HCT116 (cell line): ENCODE results near the gene ALK. TPM values are rescaled to one million over a fixed set of nuclear protein-coding genes. Genes with fewer than 3 reads are reported as not detected.

Source experiments
- ATAC-seq: fragments of 200-7000 bp; cut with Tn5 transposase; 2 replicates; pipeline ENCODE4 v1.9.1; 2020; ENCODE audit warnings: mild to moderate bottlenecking, moderate library complexity
- BruUV-seq: library from RNA; stranded (reverse); fragments of 400-500 nt; replicated peaks from 2 replicates; lab custom pipeline; 2021; lab: Mats Ljungman, UMichigan
- CTCF ChIA-PET: fragments of 300-600 bp; sonication (Branson Sonifier 250); formaldehyde crosslinking; loops from one replicate; lab custom pipeline; 2021; ENCODE audit warnings: antibody characterized with exemption; lab: Charles Lee
- POLR2A ChIA-PET: fragments of 300-600, 350-600 bp; sonication (Branson Sonifier 250); formaldehyde crosslinking; loops from one replicate; lab custom pipeline; 2021; ENCODE audit warnings: antibody characterized with exemption; lab: Charles Lee
- RAD21 ChIA-PET, 2 experiments: fragments of 300-600 bp; sonication (Branson Sonifier 250); formaldehyde crosslinking; loops; one replicate each; lab custom pipeline; 2023; ENCODE audit warnings: low total read pairs in 2 of 2; ENCODE audit not compliant: uncharacterized antibody in 2 of 2, unreplicated experiment in 2 of 2, low non-redundant PET in 1 of 2; lab: Charles Lee
- DNase-seq: peaks from one replicate; pipeline ENCODE4 v3.0.0-alpha.2; 2010; ENCODE audit warnings: low read depth, low spot score
- H2AFZ ChIP-seq: fragments of 200-600 bp; shearing (Covaris generic), sonication (generic); 2 replicates; pipeline ENCODE4 v1.6.1; 2017; ENCODE audit warnings: low read depth, mixed run types, mixed read lengths, antibody characterized with exemption, low read length; ENCODE audit not compliant: poor library complexity, severe bottlenecking
- H3K27ac ChIP-seq: 2 replicates; pipeline ENCODE4 v1.5.1; 2012; ENCODE audit warnings: low read depth, low read length
- H3K27me3 ChIP-seq: fragments of 200-600 bp; sonication (generic); 2 replicates; pipeline ENCODE4 v1.6.1; 2016; ENCODE audit warnings: mixed run types, low read length, mixed read lengths; ENCODE audit not compliant: insufficient read depth
- H3K36me3 ChIP-seq, 2 experiments: fragments of 200-500 bp in 1 of 2; fragments of 200-600 bp in 1 of 2; sonication (Bioruptor generic) in 1 of 2; sonication (generic) in 1 of 2; 2 replicates each; pipeline versions ENCODE4 v1.5.1 to v1.6.1; 2014 to 2016; ENCODE audit warnings: low read length in 2 of 2, inconsistent platforms in 1 of 2, mixed read lengths in 1 of 2, mixed run types in 1 of 2; ENCODE audit not compliant: insufficient read depth in 2 of 2, control insufficient read depth in 1 of 2
- H3K4me1 ChIP-seq, 2 experiments: fragments of 200-600 bp in 1 of 2; sonication (generic) in 1 of 2; 2 replicates each; pipeline versions ENCODE4 v1.5.1 to v1.6.1; 2012 to 2017; ENCODE audit warnings: low read length in 2 of 2, inconsistent platforms in 1 of 2, mild to moderate bottlenecking in 1 of 2, mixed read lengths in 1 of 2, mixed run types in 1 of 2, moderate library complexity in 1 of 2; ENCODE audit not compliant: insufficient read depth in 2 of 2, control insufficient read depth in 1 of 2
- H3K4me2 ChIP-seq: fragments of 200-600 bp; sonication (generic); 2 replicates; pipeline ENCODE4 v1.6.1; 2017; ENCODE audit warnings: mixed run types, low read length, mixed read lengths
- H3K4me3 ChIP-seq, 2 experiments: fragments of 200-600 bp in 1 of 2; sonication (generic) in 1 of 2; replicated peaks in 1 of 2; 2 replicates each; pipeline ENCODE4 v1.5.1; 2011 to 2016; ENCODE audit warnings: low read length in 2 of 2, control low read depth in 1 of 2, low read depth in 1 of 2, mild to moderate bottlenecking in 1 of 2, mixed read lengths in 1 of 2, mixed run types in 1 of 2
- H3K79me2 ChIP-seq: fragments of 200-600 bp; sonication (generic); 2 replicates; pipeline ENCODE4 v1.6.1; 2017; ENCODE audit warnings: mild to moderate bottlenecking, mixed run types, low read length, moderate library complexity, mixed read lengths; ENCODE audit not compliant: insufficient read depth
- H3K9ac ChIP-seq: fragments of 200-600 bp; sonication (generic); 2 replicates; pipeline ENCODE4 v1.6.1; 2016; ENCODE audit warnings: low read length, mixed read lengths
- H3K9me2 ChIP-seq: fragments of 200-600 bp; sonication (generic), shearing (Covaris generic); 2 replicates; pipeline ENCODE4 v1.6.1; 2017; ENCODE audit warnings: mixed run types, mild to moderate bottlenecking, moderate library complexity; ENCODE audit not compliant: insufficient read depth
- H3K9me3 ChIP-seq, 2 experiments: fragments of 200-500 bp in 1 of 2; fragments of 200-600 bp in 1 of 2; sonication (Bioruptor generic) in 1 of 2; sonication (generic) in 1 of 2; 2 replicates each; pipeline ENCODE4 v1.6.1; 2014 to 2017; ENCODE audit warnings: low read length in 2 of 2, mixed read lengths in 2 of 2, inconsistent platforms in 1 of 2, low read depth in 1 of 2, mild to moderate bottlenecking in 1 of 2, mixed run types in 1 of 2, moderate library complexity in 1 of 2; ENCODE audit not compliant: control insufficient read depth in 1 of 2, insufficient read depth in 1 of 2
- H4K20me1 ChIP-seq: fragments of 200-600 bp; sonication (generic), shearing (Covaris generic); 2 replicates; pipeline ENCODE4 v1.6.1; 2017; ENCODE audit warnings: mixed run types, mild to moderate bottlenecking, moderate library complexity; ENCODE audit not compliant: insufficient read depth
- EGR1 ChIP-seq: IDR thresholded peaks from 2 replicates; pipeline ENCODE4 v1.6.1; 2012; ENCODE audit warnings: low read depth
- EZH2 ChIP-seq: fragments of 200-600 bp; sonication (generic); IDR thresholded peaks from 2 replicates; pipeline ENCODE4 v1.6.1; 2017; ENCODE audit warnings: antibody characterized with exemption, mixed run types
- EZH2phosphoT487 ChIP-seq: fragments of 200-600 bp; IDR thresholded peaks from 2 replicates; pipeline ENCODE4 v1.6.1; 2018; ENCODE audit warnings: antibody characterized with exemption, borderline replicate concordance
- JUND ChIP-seq: IDR thresholded peaks from 2 replicates; pipeline ENCODE4 v1.6.1; 2012
- POLR2A ChIP-seq: IDR thresholded peaks from 2 replicates; pipeline ENCODE4 v1.7.0; 2011; ENCODE audit warnings: borderline replicate concordance; ENCODE audit not compliant: insufficient read depth, insufficient read length; ENCODE audit errors: extremely low read depth
- RAD21 ChIP-seq: IDR thresholded peaks from 2 replicates; pipeline ENCODE4 v1.6.1; 2012; ENCODE audit warnings: low read depth, mild to moderate bottlenecking
- REST ChIP-seq: IDR thresholded peaks from 2 replicates; pipeline ENCODE4 v1.6.1; 2012; ENCODE audit warnings: low read depth
- SIN3A ChIP-seq: IDR thresholded peaks from 2 replicates; pipeline ENCODE4 v1.6.1; 2012; ENCODE audit warnings: low read depth
- SRF ChIP-seq: IDR thresholded peaks from 2 replicates; pipeline ENCODE4 v1.6.1; 2012; ENCODE audit warnings: low read depth
- YY1 ChIP-seq: IDR thresholded peaks from 2 replicates; pipeline ENCODE4 v1.6.1; 2011; ENCODE audit warnings: low read length, low read depth, moderate library complexity, mild to moderate bottlenecking; ENCODE audit not compliant: insufficient replicate concordance; ENCODE audit errors: extremely low read depth
- intact Hi-C: fragments of 100-400 bp; cut with micrococcal nuclease; formaldehyde crosslinking; loops from 2 replicates; pipeline ENCODE4 v1.10.0; 2022
- total RNA-seq: library from RNA; stranded (reverse); gene quantifications from one replicate; pipeline ENCODE4 v1.2.1, GENCODE V29; 2021; ENCODE audit not compliant: unreplicated experiment
- TF ChIP-seq, protein P1 (sequence below), 3 experiments: fragments of 200-600 bp in 1 of 3; sonication (generic) in 1 of 3; IDR thresholded peaks in 2 of 3; conservative IDR thresholded peaks in 1 of 3; 2 replicates each; pipeline ENCODE4 v1.5.1; 2012 to 2017; ENCODE audit warnings: low read depth in 2 of 3, low read length in 2 of 3, antibody characterized with exemption in 1 of 3, borderline replicate concordance in 1 of 3, control low read depth in 1 of 3, mild to moderate bottlenecking in 1 of 3, mixed read lengths in 1 of 3, mixed run types in 1 of 3, moderate library complexity in 1 of 3; ENCODE audit not compliant: insufficient read depth in 1 of 3
- TF ChIP-seq, protein P2 (sequence below): IDR thresholded peaks from 2 replicates; pipeline ENCODE4 v1.6.1; 2012
- TF ChIP-seq, protein P3 (sequence below): IDR thresholded peaks from 2 replicates; pipeline ENCODE4 v1.6.1; 2012

Gene ALK
- total RNA-seq, 1 experiment from 2014 or later = not detected

- no peaks in the 10 kb centered on the region for H3K9me3 ChIP-seq
- no peaks in the 10 kb centered on the region for H3K79me2 ChIP-seq
- intact Hi-C loops = no loop called here
- BruUV-seq = no TSS peak
- ATAC-seq (no peak), DNase-seq (no peak)
- H3K4me1 ChIP-seq = no peaks in the 10 kb centered on the region
- POLR2A ChIA-PET = no interaction called here
- TF ChIP-seq RAD21 = no peak
- TF ChIP-seq, protein P1, sequence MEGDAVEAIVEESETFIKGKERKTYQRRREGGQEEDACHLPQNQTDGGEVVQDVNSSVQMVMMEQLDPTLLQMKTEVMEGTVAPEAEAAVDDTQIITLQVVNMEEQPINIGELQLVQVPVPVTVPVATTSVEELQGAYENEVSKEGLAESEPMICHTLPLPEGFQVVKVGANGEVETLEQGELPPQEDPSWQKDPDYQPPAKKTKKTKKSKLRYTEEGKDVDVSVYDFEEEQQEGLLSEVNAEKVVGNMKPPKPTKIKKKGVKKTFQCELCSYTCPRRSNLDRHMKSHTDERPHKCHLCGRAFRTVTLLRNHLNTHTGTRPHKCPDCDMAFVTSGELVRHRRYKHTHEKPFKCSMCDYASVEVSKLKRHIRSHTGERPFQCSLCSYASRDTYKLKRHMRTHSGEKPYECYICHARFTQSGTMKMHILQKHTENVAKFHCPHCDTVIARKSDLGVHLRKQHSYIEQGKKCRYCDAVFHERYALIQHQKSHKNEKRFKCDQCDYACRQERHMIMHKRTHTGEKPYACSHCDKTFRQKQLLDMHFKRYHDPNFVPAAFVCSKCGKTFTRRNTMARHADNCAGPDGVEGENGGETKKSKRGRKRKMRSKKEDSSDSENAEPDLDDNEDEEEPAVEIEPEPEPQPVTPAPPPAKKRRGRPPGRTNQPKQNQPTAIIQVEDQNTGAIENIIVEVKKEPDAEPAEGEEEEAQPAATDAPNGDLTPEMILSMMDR (IDR thresholded peaks at IDR 0.05 in 2 of 3, conservative IDR thresholded peaks at IDR 0.05 in 1 of 3; ENCODE audit: borderline replicate concordance in 1 of 3, insufficient read depth in 1 of 3, low read depth in 2 of 3, low read length in 2 of 3) = no peak
- TF ChIP-seq, protein P2, sequence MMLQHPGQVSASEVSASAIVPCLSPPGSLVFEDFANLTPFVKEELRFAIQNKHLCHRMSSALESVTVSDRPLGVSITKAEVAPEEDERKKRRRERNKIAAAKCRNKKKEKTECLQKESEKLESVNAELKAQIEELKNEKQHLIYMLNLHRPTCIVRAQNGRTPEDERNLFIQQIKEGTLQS = no peak
- no peak for TF ChIP-seq POLR2A
- no peak for TF ChIP-seq YY1
- no peak for TF ChIP-seq EGR1
- no peak for TF ChIP-seq JUND
- TF ChIP-seq EZH2 = no peak
- TF ChIP-seq, protein P3, sequence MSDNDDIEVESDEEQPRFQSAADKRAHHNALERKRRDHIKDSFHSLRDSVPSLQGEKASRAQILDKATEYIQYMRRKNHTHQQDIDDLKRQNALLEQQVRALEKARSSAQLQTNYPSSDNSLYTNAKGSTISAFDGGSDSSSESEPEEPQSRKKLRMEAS = no peak
- no peak for TF ChIP-seq SIN3A
- TF ChIP-seq EZH2phosphoT487 = no peak
- TF ChIP-seq REST = no peak
- TF ChIP-seq SRF = no peak
- H3K27me3 ChIP-seq = no peaks in the 10 kb centered on the region
- no peaks in the 10 kb centered on the region for H3K9me2 ChIP-seq
- H3K36me3 ChIP-seq = no peaks in the 10 kb centered on the region
- RAD21 ChIA-PET = no interaction called here
- H3K27ac ChIP-seq = no peak overlapping the region
- H3K4me2 ChIP-seq = no peak overlapping the region
- no peaks in the 10 kb centered on the region for H4K20me1 ChIP-seq
- CTCF ChIA-PET = no interaction called here
- no peak overlapping the region for H3K9ac ChIP-seq
- no peak overlapping the region for H2AFZ ChIP-seq
- H3K4me3 ChIP-seq = no peak overlapping the region
Observed at GRCh38 chr2:29218550-29219125, 702.7 kb downstream of the ALK start.
